Measurements from ENCODE around the gene TBC1D12. TPM values are rescaled to one million over a fixed set of nuclear protein-coding genes. Genes with fewer than 3 reads are reported as not detected.
"Not testable (repeated sequence)": the region's sequence is repeated elsewhere in the genome, so short reads cannot be mapped to it uniquely, and the experiment has no call there.

The TBC1D12 gene
- total RNA-seq (2014; rRNA removed; shearing (Covaris generic)): 14.9 and 17.8 TPM in 2 replicates

GRCh38 chr10:94402204-94402842 lies at the start of gene TBC1D12:
Gene TBC1D12, plus strand, starts transcription at chr10:94402541. Its CDS starts 73 bp downstream, at chr10:94402614.
- DNase-seq (ENCODE audit: low spot score): peak; percentile 97
- in situ Hi-C loops (cut with HindIII; ENCODE audit: low sequenced_read_pairs): no loop called here

- in situ Hi-C loops (cut with HindIII; ENCODE audit: low sequenced_read_pairs): no loop called here
These were observed 49.0 kb upstream of the TBC1D12 start for GRCh38 chr10:94353336-94353735.

GRCh38 chr10:94355841-94356240 lies 46.5 kb upstream of the TBC1D12 start:
- in situ Hi-C loops (cut with HindIII; ENCODE audit: low sequenced_read_pairs): no loop called here

More at GRCh38 chr10:94353336-94353735, 49.0 kb upstream of the TBC1D12 start:
- no peak for DNase-seq (ENCODE audit: low spot score)

GRCh38 chr10:94357193-94357592 lies 45.1 kb upstream of the TBC1D12 start:
- in situ Hi-C loops (cut with HindIII; ENCODE audit: low sequenced_read_pairs): no loop called here
- no peak for DNase-seq (ENCODE audit: low spot score)

More at GRCh38 chr10:94355841-94356240, 46.5 kb upstream of the TBC1D12 start:
- DNase-seq (ENCODE audit: low spot score): no peak

GRCh38 chr10:94358480-94358879 lies 43.9 kb upstream of the TBC1D12 start:
- in situ Hi-C loops (cut with HindIII; ENCODE audit: low sequenced_read_pairs): no loop called here
- no peak for DNase-seq (ENCODE audit: low spot score)

GRCh38 chr10:94361171-94361794 lies 41.1 kb upstream of the TBC1D12 start:
- in situ Hi-C loops (cut with HindIII; ENCODE audit: low sequenced_read_pairs): no loop called here
- peak; percentile 14 for DNase-seq (ENCODE audit: low spot score)

GRCh38 chr10:94362360-94363250 lies 39.7 kb upstream of the TBC1D12 start, which contains the start of gene NOC3L:
Gene NOC3L, minus strand, starts transcription at chr10:94362939. Its CDS starts 101 bp downstream, at chr10:94362838.
- DNase-seq (ENCODE audit: low spot score): peak; percentile 95
- in situ Hi-C loops (cut with HindIII; ENCODE audit: low sequenced_read_pairs): no loop called here

- DNase-seq (ENCODE audit: low spot score): no peak
- in situ Hi-C loops (cut with HindIII; ENCODE audit: low sequenced_read_pairs): no loop called here
These were observed 39.1 kb upstream of the TBC1D12 start for GRCh38 chr10:94363251-94363565.

- in situ Hi-C loops (cut with HindIII; ENCODE audit: low sequenced_read_pairs): no loop called here
- no peak for DNase-seq (ENCODE audit: low spot score)
These were observed 37.9 kb upstream of the TBC1D12 start for GRCh38 chr10:94364482-94364881.

- in situ Hi-C loops (cut with HindIII; ENCODE audit: low sequenced_read_pairs): no loop called here
- no peak for DNase-seq (ENCODE audit: low spot score)
These were observed 36.0 kb upstream of the TBC1D12 start for GRCh38 chr10:94366382-94366781.

GRCh38 chr10:94370501-94370900 lies 31.8 kb upstream of the TBC1D12 start:
- in situ Hi-C loops (cut with HindIII; ENCODE audit: low sequenced_read_pairs): no loop called here
- DNase-seq (ENCODE audit: low spot score): no peak

GRCh38 chr10:94375374-94375773 lies 27.0 kb upstream of the TBC1D12 start:
- in situ Hi-C loops (cut with HindIII; ENCODE audit: low sequenced_read_pairs): no loop called here

GRCh38 chr10:94376865-94377264 lies 25.5 kb upstream of the TBC1D12 start:
- in situ Hi-C loops (cut with HindIII; ENCODE audit: low sequenced_read_pairs): no loop called here
- DNase-seq (ENCODE audit: low spot score): no peak

More at GRCh38 chr10:94375374-94375773, 27.0 kb upstream of the TBC1D12 start:
- no peak for DNase-seq (ENCODE audit: low spot score)

GRCh38 chr10:94383530-94383929 lies 18.8 kb upstream of the TBC1D12 start:
- in situ Hi-C loops (cut with HindIII; ENCODE audit: low sequenced_read_pairs): no loop called here
- no peak for DNase-seq (ENCODE audit: low spot score)

- in situ Hi-C loops (cut with HindIII; ENCODE audit: low sequenced_read_pairs): not testable (repeated sequence)
These were observed 16.6 kb upstream of the TBC1D12 start for GRCh38 chr10:94385733-94386132.

GRCh38 chr10:94392117-94392516 lies 10.2 kb upstream of the TBC1D12 start:
- DNase-seq (ENCODE audit: low spot score); in situ Hi-C loops (cut with HindIII; ENCODE audit: low sequenced_read_pairs): not testable (repeated sequence)

More at GRCh38 chr10:94385733-94386132, 16.6 kb upstream of the TBC1D12 start:
- not testable (repeated sequence) for DNase-seq (ENCODE audit: low spot score)

- in situ Hi-C loops (cut with HindIII; ENCODE audit: low sequenced_read_pairs): no loop called here
- no peak for DNase-seq (ENCODE audit: low spot score)
These were observed 4.6 kb upstream of the TBC1D12 start for GRCh38 chr10:94397549-94398370.

GRCh38 chr10:94398762-94399161 lies 3.6 kb upstream of the TBC1D12 start:
- in situ Hi-C loops (cut with HindIII; ENCODE audit: low sequenced_read_pairs): no loop called here
- no peak for DNase-seq (ENCODE audit: low spot score)

GRCh38 chr10:94402843-94403379 lies 570 bp downstream of the TBC1D12 start:
- no peak for DNase-seq (ENCODE audit: low spot score)
- in situ Hi-C loops (cut with HindIII; ENCODE audit: low sequenced_read_pairs): no loop called here
